GM19023 (cell line): Measurements from ENCODE around the gene AKAP13.
A peak's percentile ranks its signal among the peaks of the same experiment; 100 is the strongest.

Experiments
- ATAC-seq: cut with Tn5 transposase; IDR thresholded peaks from one replicate; pipeline ENCODE4 v1.9.1; 2021; ENCODE audit warnings: mild to moderate bottlenecking, moderate library complexity; ENCODE audit not compliant: unreplicated experiment

Gene AKAP13

GRCh38 chr15:85495544-85495943 is 115.1 kb downstream of the AKAP13 start:
- ATAC-seq: no peak

- ATAC-seq: no peak
These were observed 115.7 kb downstream of the AKAP13 start for GRCh38 chr15:85496151-85496550.

GRCh38 chr15:85496551-85497171 is 116.3 kb downstream of the AKAP13 start:
- ATAC-seq: no peak

GRCh38 chr15:85497172-85497569 is 116.8 kb downstream of the AKAP13 start:
- no peak for ATAC-seq

- no peak for ATAC-seq
These were observed 118.1 kb downstream of the AKAP13 start for GRCh38 chr15:85498471-85498870.

GRCh38 chr15:85499371-85499887 is 119.0 kb downstream of the AKAP13 start:
- peak; percentile 14 for ATAC-seq

- ATAC-seq: peak; percentile 57
These were observed 119.8 kb downstream of the AKAP13 start for GRCh38 chr15:85500060-85500708.

- no peak for ATAC-seq
These were observed 120.3 kb downstream of the AKAP13 start for GRCh38 chr15:85500729-85501128.

- no peak for ATAC-seq
These were observed 121.2 kb downstream of the AKAP13 start for GRCh38 chr15:85501574-85501973.

GRCh38 chr15:85503151-85503799 is 122.9 kb downstream of the AKAP13 start:
- ATAC-seq: no peak

GRCh38 chr15:85504749-85505676 is 124.6 kb downstream of the AKAP13 start:
- ATAC-seq: no peak

- no peak for ATAC-seq
These were observed 126.7 kb downstream of the AKAP13 start for GRCh38 chr15:85507114-85507513.

- no peak for ATAC-seq
These were observed 129.6 kb downstream of the AKAP13 start for GRCh38 chr15:85509973-85510372.

GRCh38 chr15:85514413-85514812 is 134.0 kb downstream of the AKAP13 start:
- no peak for ATAC-seq

GRCh38 chr15:85515212-85515611 is 134.8 kb downstream of the AKAP13 start:
- ATAC-seq: no peak

GRCh38 chr15:85517086-85517485 is 136.7 kb downstream of the AKAP13 start:
- ATAC-seq: no peak

- no peak for ATAC-seq
These were observed 138.8 kb downstream of the AKAP13 start for GRCh38 chr15:85518979-85519761.

GRCh38 chr15:85520650-85521049 is 140.2 kb downstream of the AKAP13 start:
- no peak for ATAC-seq

- no peak for ATAC-seq
These were observed 143.1 kb downstream of the AKAP13 start for GRCh38 chr15:85523530-85523929.

GRCh38 chr15:85525755-85526154 is 145.4 kb downstream of the AKAP13 start:
- no peak for ATAC-seq
